DOHH2 (cell line): ENCODE results near the gene PNPLA4.

Experiments used
- H3F3A ChIP-seq: fragments of 200-600 bp; sonication (generic), shearing (Covaris generic); 2 replicates; pipeline ENCODE4 v1.6.0; 2016; ENCODE audit warnings: antibody characterized with exemption, mild to moderate bottlenecking; ENCODE audit not compliant: control insufficient read depth, insufficient read depth
- H3K27ac ChIP-seq: fragments of 200-600 bp; sonication (generic); 2 replicates; pipeline ENCODE4 v1.5.1; 2014; ENCODE audit warnings: low read depth, mild to moderate bottlenecking, low read length, moderate library complexity
- H3K27me3 ChIP-seq: fragments of 200-600 bp; sonication (generic); 2 replicates; pipeline ENCODE4 v1.6.1; 2014; ENCODE audit warnings: mild to moderate bottlenecking, low read length, mixed read lengths; ENCODE audit not compliant: control insufficient read depth
- H3K36me3 ChIP-seq: fragments of 200-600 bp; sonication (generic); 2 replicates; pipeline ENCODE4 v1.6.1; 2014; ENCODE audit warnings: mild to moderate bottlenecking, low read length, moderate library complexity, mixed read lengths; ENCODE audit not compliant: control insufficient read depth
- H3K4me1 ChIP-seq: fragments of 200-600 bp; sonication (generic); 2 replicates; pipeline ENCODE4 v1.6.1; 2014; ENCODE audit warnings: mild to moderate bottlenecking, low read length, mixed read lengths; ENCODE audit not compliant: control insufficient read depth
- H3K4me2 ChIP-seq: fragments of 200-600 bp; sonication (generic); 2 replicates; pipeline ENCODE4 v1.6.0; 2014; ENCODE audit warnings: mild to moderate bottlenecking, low read length, moderate library complexity
- H3K4me3 ChIP-seq: fragments of 200-600 bp; sonication (generic); 2 replicates; pipeline ENCODE4 v1.5.1; 2014; ENCODE audit warnings: mild to moderate bottlenecking, low read length, mixed read lengths
- H3K79me2 ChIP-seq: fragments of 200-600 bp; sonication (generic); 2 replicates; pipeline ENCODE4 v1.6.1; 2014; ENCODE audit warnings: mild to moderate bottlenecking, low read length, mixed read lengths; ENCODE audit not compliant: control insufficient read depth
- H3K9me2 ChIP-seq: fragments of 200-600 bp; sonication (generic); replicated peaks from 2 replicates; pipeline ENCODE4 v1.6.1; 2014; ENCODE audit warnings: mild to moderate bottlenecking, low read length, mixed read lengths; ENCODE audit not compliant: control insufficient read depth
- H3K9me3 ChIP-seq: fragments of 200-600 bp; sonication (generic); 2 replicates; pipeline ENCODE4 v1.6.1; 2014; ENCODE audit warnings: antibody characterized with exemption, low read length, mixed read lengths; ENCODE audit not compliant: control insufficient read depth, insufficient read depth
- H4K20me1 ChIP-seq: fragments of 200-600 bp; sonication (generic); 2 replicates; pipeline ENCODE4 v1.6.0; 2014; ENCODE audit warnings: low read depth, mild to moderate bottlenecking, antibody characterized with exemption, low read length, moderate library complexity; ENCODE audit not compliant: control insufficient read depth, insufficient read depth
- CTCF ChIP-seq: fragments of 200-600 bp; sonication (generic); IDR thresholded peaks from one replicate; pipeline ENCODE4 v1.5.1; 2014; ENCODE audit warnings: antibody characterized with exemption, mild to moderate bottlenecking, low read depth, low read length; ENCODE audit not compliant: poor library complexity, severe bottlenecking
- EZH2phosphoT487 ChIP-seq: fragments of 200-600 bp; sonication (generic); IDR thresholded peaks from 2 replicates; pipeline ENCODE4 v1.6.1; 2017; ENCODE audit warnings: borderline replicate concordance, mild to moderate bottlenecking, antibody characterized with exemption, low read length, moderate library complexity, mixed read lengths

The PNPLA4 gene

DNA sequence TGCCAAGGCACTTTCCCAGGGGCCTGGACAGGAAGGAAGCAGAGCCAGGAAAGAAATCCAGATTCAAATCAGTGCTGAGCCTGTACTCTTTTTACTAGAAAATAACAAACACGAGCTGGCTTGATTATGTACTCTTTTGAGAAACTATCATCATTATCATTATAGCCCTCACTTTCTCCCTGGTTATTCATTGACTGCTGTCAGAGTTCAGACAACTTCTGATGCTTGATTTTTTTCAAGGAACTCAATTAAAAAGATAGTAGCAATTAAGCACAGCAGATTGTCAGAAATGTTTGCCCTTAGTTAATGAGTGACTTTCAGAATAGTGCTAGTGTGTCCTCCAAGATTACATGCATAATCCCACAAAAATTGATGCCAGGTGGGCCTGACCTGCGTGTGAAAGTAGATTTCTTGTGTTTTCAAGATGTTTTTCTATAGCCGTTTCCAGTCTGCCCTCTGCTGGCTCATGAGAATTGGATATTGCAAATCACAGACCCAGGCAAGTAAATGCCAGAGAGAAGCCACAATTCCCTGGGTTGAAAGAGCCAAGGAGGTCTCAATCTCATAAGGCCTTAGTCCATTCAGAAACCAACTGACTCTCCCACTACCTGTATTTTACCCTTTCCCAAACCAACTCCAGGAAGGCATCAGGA, 14.3 kb upstream of the PNPLA4 start:
- Histone ChIP-seq H3K9me3 (no peaks in the 10 kb centered on the region), H3K36me3 (no peaks in the 10 kb centered on the region), H3K4me3 (no peak overlapping the region), H4K20me1 (no peaks in the 10 kb centered on the region), H3K4me2 (no peak overlapping the region), H3K27me3 (no peaks in the 10 kb centered on the region), H3K27ac (no peak overlapping the region), H3K4me1 (no peaks in the 10 kb centered on the region), H3F3A (no peaks in the 10 kb centered on the region), H3K9me2 (no peaks in the 10 kb centered on the region), H3K79me2 (no peaks in the 10 kb centered on the region)
- peak; percentile 53 for TF ChIP-seq CTCF
- no peak for TF ChIP-seq EZH2phosphoT487

DNA sequence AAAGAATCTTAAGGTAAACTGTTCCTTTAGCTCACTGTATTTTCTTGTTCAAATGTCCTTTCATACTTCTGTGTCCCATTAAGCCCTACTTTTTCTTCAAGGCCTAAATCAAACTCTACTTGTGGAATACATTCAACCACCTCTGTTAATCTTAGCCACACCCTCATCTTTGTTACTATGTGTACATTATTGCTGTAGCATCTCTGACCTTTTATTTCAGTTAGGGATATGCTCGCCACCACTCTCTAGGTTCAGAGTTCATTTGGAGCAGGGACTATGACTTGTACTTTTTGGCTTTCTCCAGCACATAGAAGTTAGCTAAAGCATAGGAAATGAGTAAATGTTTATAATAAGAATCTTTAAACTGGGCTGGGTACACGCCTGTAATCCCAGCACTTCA, 6.8 kb upstream of the PNPLA4 start:
- H3K27me3 ChIP-seq: no peaks in the 10 kb centered on the region

DNA sequence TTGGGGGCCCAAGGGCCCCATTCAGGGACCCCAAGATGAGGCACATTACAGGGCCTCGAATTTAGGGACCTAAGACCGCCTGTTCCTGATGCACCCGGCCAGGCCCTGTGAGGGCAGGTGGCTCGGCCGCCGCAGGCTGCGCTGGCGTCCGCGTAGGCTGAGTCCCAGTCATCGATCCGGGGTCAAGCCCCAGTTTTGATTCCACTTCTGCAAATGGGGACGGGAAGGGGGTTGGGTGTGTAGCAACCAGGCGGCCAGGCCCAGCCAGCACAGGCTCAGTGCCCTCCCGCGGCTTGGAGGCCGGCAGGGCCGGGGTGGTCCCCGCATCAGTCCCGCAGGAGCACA, 327 bp downstream of the PNPLA4 start:
- Histone ChIP-seq H3K4me1 (peaks cover 38% of the 10 kb centered on the region), H3K9me3 (no peaks in the 10 kb centered on the region), H3K36me3 (no peaks in the 10 kb centered on the region), H3K9me2 (no peaks in the 10 kb centered on the region), H3F3A (no peaks in the 10 kb centered on the region), H3K27me3 (no peaks in the 10 kb centered on the region), H3K4me2 (peak overlapping the region; percentile 73), H4K20me1 (no peaks in the 10 kb centered on the region), H3K4me3 (peak overlapping the region; percentile 77), H3K79me2 (0 out of 2 replicates have a peak, but pooled peaks cover 2% of the 10 kb centered on the region), H3K27ac (peak overlapping the region; percentile 59)
- TF ChIP-seq EZH2phosphoT487 (no peak), CTCF (no peak)

More for the DNA sequence above, 6.8 kb upstream of the PNPLA4 start:
- no peak overlapping the region for H3K4me3 ChIP-seq
- no peaks in the 10 kb centered on the region for H3K9me3 ChIP-seq
- TF ChIP-seq CTCF (no peak), EZH2phosphoT487 (no peak)
- no peaks in the 10 kb centered on the region for H4K20me1 ChIP-seq
- H3F3A ChIP-seq: no peaks in the 10 kb centered on the region
- H3K9me2 ChIP-seq: no peaks in the 10 kb centered on the region
- no peaks in the 10 kb centered on the region for H3K36me3 ChIP-seq
- H3K27ac ChIP-seq: no peak overlapping the region
- H3K4me2 ChIP-seq: no peak overlapping the region
- no peaks in the 10 kb centered on the region for H3K79me2 ChIP-seq
- no peaks in the 10 kb centered on the region for H3K4me1 ChIP-seq
